AG04449 (cell line): Measurements from ENCODE around the gene SH2D2A.

Experiments
- CTCF ChIA-PET: fragments of 350-600 bp; formaldehyde crosslinking; extraction: SDS; loops from one replicate; lab custom pipeline; 2021; ENCODE audit warnings: antibody characterized with exemption; lab: Yijun Ruan, JAX
- POLR2A ChIA-PET: fragments of 400-600, 350-600 bp; formaldehyde crosslinking; extraction: SDS; loops from one replicate; lab custom pipeline; 2020; ENCODE audit warnings: antibody characterized with exemption, inconsistent platforms; lab: Yijun Ruan, JAX
- DNase-seq: peaks from one replicate; pipeline ENCODE4 v3.0.0-alpha.2; 2010; ENCODE audit warnings: low read depth, low spot score
- H3K4me3 ChIP-seq: 2 replicates; pipeline ENCODE4 v1.5.1; 2011; ENCODE audit warnings: low read depth, mild to moderate bottlenecking, control low read depth, low read length
- CTCF ChIP-seq: IDR thresholded peaks from one replicate; pipeline ENCODE4 v1.5.1; 2011; ENCODE audit warnings: mild to moderate bottlenecking, moderate library complexity, low read length, control low read depth, inconsistent platforms; ENCODE audit not compliant: insufficient read depth; ENCODE audit errors: missing control alignments

SH2D2A gene

DNA sequence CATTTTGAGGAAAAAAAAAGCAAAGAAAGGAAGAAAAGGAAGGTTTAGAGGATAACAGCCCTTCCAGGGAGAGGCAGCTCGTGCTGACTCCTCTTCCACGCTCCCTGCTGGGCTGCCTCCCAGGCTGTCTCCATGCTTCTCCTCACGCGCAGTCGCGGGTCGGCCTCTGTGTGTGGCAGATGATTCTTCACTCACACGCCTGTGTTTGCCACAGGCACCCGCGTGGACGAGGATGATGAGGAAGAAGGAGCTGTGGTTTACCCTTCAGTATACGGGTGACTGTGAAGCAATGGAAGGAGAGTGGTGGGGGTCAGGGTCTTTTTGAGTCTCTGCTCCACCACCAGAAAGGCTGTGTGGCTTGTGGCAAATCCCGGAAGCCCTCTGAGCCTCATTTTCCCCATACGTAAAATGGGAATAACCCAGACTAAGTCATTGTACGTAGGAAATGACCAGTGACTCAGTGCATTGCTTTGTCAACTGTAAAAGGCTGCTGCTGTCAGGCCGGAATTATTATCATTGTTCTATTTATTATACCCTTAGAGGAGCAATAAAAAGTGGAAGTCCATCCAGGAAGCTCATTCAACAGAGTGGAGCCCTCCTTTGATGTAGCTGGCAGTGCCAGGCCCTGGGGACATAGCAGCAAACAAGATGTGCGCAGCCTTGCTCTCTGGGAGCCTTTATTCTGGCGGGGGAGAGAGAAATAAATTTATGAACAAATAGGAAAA, 11.9 kb upstream of the SH2D2A start:
- CTCF ChIA-PET: interaction anchor here (0.7 to 8.9 kb wide), 10 partner anchors 9 to 103 kb away, joined by 3 to 121 read pairs (median 3); partner anchors contain the start of genes INSRR and NTRK1
- H3K4me3 ChIP-seq: no peak overlapping the region
- no peak for TF ChIP-seq CTCF
- POLR2A ChIA-PET: no interaction called here
- DNase-seq: no peak

- CTCF ChIA-PET: interaction anchor here (0.8 to 8.9 kb wide), 10 partner anchors 11 to 137 kb away, joined by 3 to 121 read pairs (median 4); partner anchors contain the start of genes INSRR and NTRK1
- TF ChIP-seq CTCF: no peak
- POLR2A ChIA-PET: no interaction called here
Measured at GRCh38 chr1:156826630-156827029, 10.0 kb upstream of the SH2D2A start.

DNA sequence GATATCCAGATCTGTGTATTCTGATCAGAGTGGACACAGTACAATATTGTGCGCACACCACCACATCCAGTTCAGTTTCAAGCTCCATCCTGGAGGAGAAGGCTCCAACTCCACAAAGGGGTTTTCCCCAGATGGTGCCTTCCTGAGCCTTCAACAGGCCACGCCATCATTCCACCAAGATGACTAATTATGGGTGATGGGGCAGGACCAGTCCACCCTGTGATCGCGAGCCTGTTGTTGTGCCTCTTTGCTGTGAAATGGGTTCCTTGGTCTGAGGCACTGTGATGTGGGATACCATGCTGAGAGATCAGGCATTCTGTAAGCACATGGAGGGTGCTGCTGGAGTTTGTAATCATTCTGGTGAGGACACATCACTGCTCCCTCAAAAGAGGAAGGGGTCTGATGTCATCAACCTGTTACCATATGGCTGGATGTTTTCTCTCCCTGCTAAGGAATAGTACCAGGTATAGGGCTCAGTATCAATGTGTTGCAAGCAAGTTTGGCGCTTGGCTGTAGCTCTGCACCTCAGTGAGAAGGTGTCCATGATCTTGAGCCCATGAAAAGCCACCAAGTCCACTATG, 6.7 kb upstream of the SH2D2A start:
- no peak overlapping the region for H3K4me3 ChIP-seq
- ChIA-PET POLR2A (no interaction called here), CTCF (interaction anchor here (1.6 to 8.9 kb wide), 4 partner anchors 10 to 37 kb away, joined by 5 to 121 read pairs (median 15); partner anchors contain the start of gene NTRK1)
- DNase-seq: no peak
- no peak for TF ChIP-seq CTCF

More at GRCh38 chr1:156826630-156827029, 10.0 kb upstream of the SH2D2A start:
- DNase-seq: peak; percentile 28
- H3K4me3 ChIP-seq: no peak overlapping the region

DNA sequence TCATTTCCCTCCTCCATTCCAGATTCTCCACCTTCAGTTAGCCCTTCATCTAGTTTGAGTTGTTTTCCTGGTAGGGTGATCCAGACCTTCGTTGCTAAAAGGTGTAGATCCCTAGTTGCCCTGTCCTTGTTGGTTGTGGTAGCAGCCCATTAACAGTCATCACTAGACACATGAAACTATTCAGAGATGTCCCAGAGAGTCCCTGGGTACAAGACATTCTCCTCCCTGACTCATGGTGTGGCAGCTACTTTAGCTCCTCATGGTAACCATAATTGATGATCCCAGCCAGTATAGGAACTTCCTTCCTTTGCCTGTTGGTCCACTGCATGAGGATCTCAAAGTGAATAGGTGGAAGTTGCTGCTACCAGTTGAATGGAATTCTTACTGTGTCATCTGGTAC, 6.0 kb upstream of the SH2D2A start:
- no peak for DNase-seq
- ChIA-PET CTCF (interaction anchor here (0.7 to 8.9 kb wide), 8 partner anchors 10 to 163 kb away, joined by 3 to 121 read pairs (median 6); partner anchors contain the start of genes NES and NTRK1), POLR2A (interaction anchor here (0.5 to 1.2 kb wide), 3 partner anchors 12 to 1618 kb away, joined by 3 to 5 read pairs (median 4); no protein-coding TSS in a partner anchor)
- TF ChIP-seq CTCF: no peak
- H3K4me3 ChIP-seq: no peak overlapping the region

DNA sequence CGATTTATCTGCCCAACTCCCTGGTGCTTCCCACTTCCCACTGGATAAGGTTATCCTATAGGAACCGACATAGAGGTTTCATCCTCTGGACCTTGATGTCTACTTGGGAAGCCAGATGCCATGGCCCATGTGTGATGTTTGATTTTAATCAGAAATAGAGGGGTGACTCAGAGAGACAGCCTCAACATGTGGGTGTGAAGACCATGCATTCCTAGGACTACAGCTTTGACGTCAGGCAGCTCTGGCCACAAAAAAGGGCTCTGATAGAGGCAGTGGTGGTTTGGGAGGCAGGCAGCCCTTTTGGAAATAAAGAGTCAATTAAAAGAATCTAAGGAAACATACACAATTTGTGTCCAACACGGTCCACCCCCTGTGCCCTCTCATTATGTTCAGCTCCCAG, 5.2 kb upstream of the SH2D2A start:
- ChIA-PET POLR2A (interaction anchor here (0.6 to 1.2 kb wide), 2 partner anchors 13 to 20 kb away, joined by 3 to 4 read pairs; no protein-coding TSS in a partner anchor), CTCF (interaction anchor here (0.6 to 8.9 kb wide), 13 partner anchors 9 to 162 kb away, joined by 3 to 121 read pairs (median 3); partner anchors contain the start of genes NES and NTRK1)
- no peak overlapping the region for H3K4me3 ChIP-seq
- TF ChIP-seq CTCF: no peak
- peak; percentile 19 for DNase-seq
